Measurements from ENCODE around the gene ASAP3.

Gene ASAP3

GRCh38 chr1:23387494-23387893, 96.5 kb downstream of the ASAP3 start:
- no peak overlapping the region for H3K27ac ChIP-seq (ENCODE audit: extremely low read depth, low read depth, low read length)
- no peaks in the 10 kb centered on the region for H3K36me3 ChIP-seq (ENCODE audit: control insufficient read depth in 2 of 2, insufficient read depth in 1 of 2, low read length in 2 of 2)
- TF ChIP-seq RBAK (tag by site-specific recombination; IDR thresholded peaks at IDR 0.05) (no peak), GLIS1 (tag by site-specific recombination; IDR thresholded peaks at IDR 0.05) (no peak), EGR2 (tag by site-specific recombination; IDR thresholded peaks at IDR 0.05; ENCODE audit: low read depth) (no peak), ZNF843 (tag by site-specific recombination; IDR thresholded peaks at IDR 0.05) (no peak), ZBTB8A (tag by site-specific recombination; IDR thresholded peaks at IDR 0.05) (no peak), ZNF274 (IDR thresholded peaks at IDR 0.05; ENCODE audit: low read length) (no peak), ZNF274 (tag by site-specific recombination; IDR thresholded peaks at IDR 0.05; ENCODE audit: borderline replicate concordance) (no peak), ZNF560 (tag by site-specific recombination; IDR thresholded peaks at IDR 0.05; ENCODE audit: borderline replicate concordance) (no peak), ZBTB7A (tag by site-specific recombination; IDR thresholded peaks at IDR 0.05; ENCODE audit: low read depth) (no peak), SP3 (tag by site-specific recombination; IDR thresholded peaks at IDR 0.05) (no peak), ZNF548 (tag by site-specific recombination; IDR thresholded peaks at IDR 0.05) (no peak), ZNF426 (tag by site-specific recombination; IDR thresholded peaks at IDR 0.05) (no peak), ZNF362 (tag by site-specific recombination; IDR thresholded peaks at IDR 0.05) (no peak), SP7 (tag by site-specific recombination; IDR thresholded peaks at IDR 0.05) (no peak), ZBTB20 (tag by site-specific recombination; IDR thresholded peaks at IDR 0.05) (no peak), ZNF350 (tag by site-specific recombination; IDR thresholded peaks at IDR 0.05) (no peak), ZNF521 (tag by site-specific recombination; IDR thresholded peaks at IDR 0.05) (no peak), ZNF830 (tag by site-specific recombination; IDR thresholded peaks at IDR 0.05; ENCODE audit: low read depth) (no peak), ZNF48 (tag by site-specific recombination; IDR thresholded peaks at IDR 0.05) (no peak), ZNF202 (tag by site-specific recombination; IDR thresholded peaks at IDR 0.05; ENCODE audit: borderline replicate concordance) (no peak)
- H3K9me3 ChIP-seq (ENCODE audit: control insufficient read depth, insufficient read depth, low read depth, low read length), result no peaks in the 10 kb centered on the region
- H3K4me3 ChIP-seq (ENCODE audit: low read depth, low read length), result no peak overlapping the region
- H3K4me1 ChIP-seq (ENCODE audit: control insufficient read depth, insufficient read depth, low read length), result no peaks in the 10 kb centered on the region
- CTCF ChIA-PET, result interaction anchor here (0.5 to 1.2 kb wide), 2 partner anchors 110 to 114 kb away, joined by 3 to 4 read pairs; no protein-coding TSS in a partner anchor
- POLR2A ChIA-PET, result no interaction called here

- H3K36me3 ChIP-seq (ENCODE audit: control insufficient read depth in 2 of 2, insufficient read depth in 1 of 2, low read length in 2 of 2), result no peaks in the 10 kb centered on the region
- TF ChIP-seq ZFP41 (tag by site-specific recombination; IDR thresholded peaks at IDR 0.05; ENCODE audit: borderline replicate concordance), result no peak
- ChIA-PET CTCF (interaction anchor here (1.0 to 1.3 kb wide), 2 partner anchors 9 to 18 kb away, joined by 3 read pairs; no protein-coding TSS in a partner anchor), POLR2A (interaction anchor here (1.1 kb wide), 1 partner anchor 41 kb away, joined by 5 read pairs; the partner anchor contains the start of gene HNRNPR)
- no peaks in the 10 kb centered on the region for H3K4me1 ChIP-seq (ENCODE audit: control insufficient read depth, insufficient read depth, low read length)
- H3K4me3 ChIP-seq (ENCODE audit: low read depth, low read length), result no peak overlapping the region
- H3K27ac ChIP-seq (ENCODE audit: extremely low read depth, low read depth, low read length), result no peak overlapping the region
- H3K9me3 ChIP-seq (ENCODE audit: control insufficient read depth, insufficient read depth, low read depth, low read length), result no peaks in the 10 kb centered on the region
These were observed 98.8 kb downstream of the ASAP3 start for GRCh38 chr1:23385119-23385621.

- POLR2A ChIA-PET, result no interaction called here
These were observed 99.5 kb downstream of the ASAP3 start for GRCh38 chr1:23384312-23385058.

More at GRCh38 chr1:23384312-23385058, 99.5 kb downstream of the ASAP3 start:
- Histone ChIP-seq H3K4me3 (ENCODE audit: low read depth, low read length) (no peak overlapping the region), H3K27ac (ENCODE audit: extremely low read depth, low read depth, low read length) (no peak overlapping the region), H3K9me3 (ENCODE audit: control insufficient read depth, insufficient read depth, low read depth, low read length) (no peaks in the 10 kb centered on the region), H3K36me3 (ENCODE audit: control insufficient read depth in 2 of 2, insufficient read depth in 1 of 2, low read length in 2 of 2) (no peaks in the 10 kb centered on the region), H3K4me1 (ENCODE audit: control insufficient read depth, insufficient read depth, low read length) (no peaks in the 10 kb centered on the region)
- TF ChIP-seq PRDM1 (tag by site-specific recombination; IDR thresholded peaks at IDR 0.05) (0 out of 2 replicates have a peak, but pooled peaks have one; percentile 23), ZNF16 (tag by site-specific recombination; IDR thresholded peaks at IDR 0.05; ENCODE audit: low read depth) (peak; percentile 69; the same call in 1 of the 2 replicates), ZEB2 (tag by site-specific recombination; IDR thresholded peaks at IDR 0.05) (no peak)
- CTCF ChIA-PET, result interaction anchor here (0.6 kb wide), 1 partner anchor 22 kb away, joined by 3 read pairs; no protein-coding TSS in a partner anchor
